Stimulated activated CD4-positive, alpha-beta T cell treated with anti-CD3 and anti-CD28 coated beads, Interleukin-1b, Interleukin-23, amount 100 ng/mL, for 24 hours (primary cell): ENCODE results near the gene FKBP4.

ENCODE experiments used
- DNase-seq, 4 experiments: peaks; one replicate each; pipeline ENCODE4 v3.0.0-alpha.2; 2020; ENCODE audit warnings: low read depth in 4 of 4, low spot score in 1 of 4

Gene FKBP4

DNA sequence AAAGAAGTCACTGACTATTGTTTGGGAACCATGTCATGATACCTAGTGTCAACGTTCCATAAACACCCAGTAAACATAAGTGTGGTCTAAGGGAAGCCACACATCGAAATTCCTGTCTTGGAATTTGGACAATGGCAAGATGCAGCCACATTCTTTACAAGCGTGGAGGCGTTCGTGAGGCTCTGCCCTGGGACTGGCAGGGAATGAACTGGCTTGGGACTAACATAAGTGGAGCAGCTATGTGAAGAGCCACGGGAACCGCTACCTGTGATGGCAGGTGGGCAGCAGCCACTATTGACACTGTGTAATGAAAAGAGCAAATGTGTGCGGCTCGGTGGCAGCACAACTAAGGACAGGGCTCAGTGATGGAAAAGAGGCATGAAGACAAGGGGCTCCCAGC, 50.0 kb downstream of the FKBP4 start:
- no peak for DNase-seq

- no peak for DNase-seq
These were observed 50.5 kb downstream of the FKBP4 start for GRCh38 chr12:2845280-2845679.

DNA sequence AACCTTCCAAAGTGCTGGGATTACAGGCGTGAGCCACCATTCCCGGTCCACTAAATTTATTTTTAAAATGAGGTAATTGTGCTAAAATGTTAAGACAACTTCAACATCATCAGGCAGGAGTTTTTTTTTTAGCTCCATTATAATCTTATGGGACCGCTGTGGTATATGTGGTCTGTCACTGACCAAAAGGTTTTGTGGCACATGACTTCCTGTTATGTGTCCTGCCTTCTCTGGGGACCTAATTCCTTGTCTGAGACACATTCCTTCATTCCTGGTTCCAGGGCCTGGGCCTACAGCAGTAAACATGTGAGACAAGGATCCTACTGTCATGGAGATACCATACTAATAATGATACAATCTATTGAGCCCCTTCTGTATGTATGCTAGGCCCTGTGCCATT, 57.2 kb downstream of the FKBP4 start:
- no peak for DNase-seq

- DNase-seq = peak in 3 of 4 experiments; percentile 25 to 41 (median 27)
These were observed 58.9 kb downstream of the FKBP4 start for GRCh38 chr12:2853626-2854025.
